Heart right ventricle (tissue), 16 donors: ENCODE measurements around the gene TMED5. TPM values are rescaled to one million over a fixed set of nuclear protein-coding genes. Genes with fewer than 3 reads are reported as not detected.

Source experiments
- ATAC-seq, 8 donors: fragments of 200-7000 bp; cut with Tn5 transposase; one replicate each; pipeline ENCODE4 v1.9.1; 2020; ENCODE audit warnings: mild to moderate bottlenecking in 8 of 8, moderate library complexity in 8 of 8, moderate number of reproducible peaks in 1 of 8
- DNase-seq, 2 donors: peaks; one replicate each; pipeline ENCODE4 v3.0.0-alpha.2; 2020
- H3K27ac ChIP-seq, 10 donors: fragments of 200-600 bp; sonication (generic) in 2 of 10; one replicate each; pipeline versions ENCODE4 v1.5.0 to v1.8.0; 2020 to 2022; ENCODE audit warnings: mild to moderate bottlenecking in 3 of 10
- H3K27me3 ChIP-seq, 7 donors: fragments of 200-600 bp; one replicate each; pipeline ENCODE4 v1.8.0; 2021 to 2022; ENCODE audit warnings: mild to moderate bottlenecking in 2 of 7
- H3K36me3 ChIP-seq, 9 donors: fragments of 200-600 bp; sonication (generic) in 1 of 9; one replicate each; pipeline versions ENCODE4 v1.5.0 to v1.8.0; 2020 to 2022; ENCODE audit warnings: mild to moderate bottlenecking in 2 of 9
- H3K4me1 ChIP-seq, 9 donors: fragments of 200-600 bp; sonication (generic) in 1 of 9; one replicate each; pipeline versions ENCODE4 v1.5.0 to v1.8.0; 2020 to 2022; ENCODE audit warnings: mild to moderate bottlenecking in 4 of 9
- H3K4me3 ChIP-seq, 10 donors: fragments of 200-600 bp; sonication (generic) in 2 of 10; one replicate each; pipeline versions ENCODE4 v1.5.0 to v1.8.0; 2020 to 2022; ENCODE audit warnings: mild to moderate bottlenecking in 7 of 10, moderate library complexity in 2 of 10
- H3K9me3 ChIP-seq, 11 donors: fragments of 200-600 bp in 10 of 11; sonication (generic) in 2 of 11; one replicate each; pipeline versions ENCODE4 v1.5.0 to v1.8.0; 2013 to 2022; ENCODE audit warnings: mild to moderate bottlenecking in 2 of 11, control low read depth in 1 of 11, moderate library complexity in 1 of 11
- WGBS, 2 donors: extraction: QIAGEN DNeasy Blood & Tissue Kit; methylation state at CpG; one replicate each; pipeline ENCODE4 v1.1.7; 2013; ENCODE audit warnings: inconsistent platforms in 1 of 2; 5-methylcytosine and 5-hydroxymethylcytosine counted together
- intact Hi-C, 10 donors: fragments of 100-400 bp; cut with DNase I; formaldehyde crosslinking; loops; one replicate each; pipeline versions ENCODE4 v1.11.1 to v1.14.2; 2022
- polyA plus RNA-seq, 2 donors: library from polyadenylated mRNA; stranded (reverse); fragments of 200-250 nt; gene quantifications; one replicate each; pipeline ENCODE4 v1.2.3, GENCODE V29; 2013
- total RNA-seq, 10 donors: library from RNA; stranded (reverse); fragmentation: NEBNext Ultra II Directional in 3 of 10; extraction: Animal tissue kit (Norgen Biotek cat#: 25700) in 3 of 10; gene quantifications; one replicate each; pipeline versions ENCODE4 v1.2.1 to v1.2.4, GENCODE V29; 2021 to 2023
- TF ChIP-seq, protein P1 (sequence below), 9 donors: fragments of 200-600 bp; sonication (generic) in 2 of 9; IDR thresholded peaks; one replicate each; pipeline versions ENCODE4 v1.5.0 to v1.8.0; 2021 to 2022; ENCODE audit warnings: antibody characterized with exemption in 9 of 9, mild to moderate bottlenecking in 5 of 9, moderate library complexity in 1 of 9
- donor health status: Arrhythmogenic right ventricular cardiomyopathy.
- donor health status: ischemic (EF 13 %, LVEDD 7.1; RV severe dilation, severe dysfunction).
- donor health status: healthy with polysubstance abuse.
- donor health status: DM: no; HTN: yes; CAD: no.
- donor health status: DM: no; HTN: no; CAD: no.
- donor health status: ischemic (EF 25% LVEDD 6.9; RV normal size, moderate dysfunction).
- donor health status: ischemic (EF 25% LVEDD 5.7; RV mildly dilated, moderate dysfunction).
- donor health status: healthy.
- donor health status: DM: yes; HTN: yes; CAD: no.
- donor health status: Ischemic cardiomyopathy.
- donor health status: ischemic (EF 35%, LVEDD 5.7; RV mildly dilated, moderate dysfunction).
- donor health status: nonischemic (EF 11% LVEDD 7.7; RV severe dilation, severe dysfunction).
- donor health status: DM: yes; HTN: yes; CAD: no.
- donor health status: PGD.
- donor health status: ischemic (EF 29% LVEDD 5.4; RV normal size, mild dysfunction).
- donor health status: nonischemic (EF 23%, LVEDD 6.1; RV moderate dilation, normal function).

Gene TMED5
- total and polyA plus RNA-seq, 12 donors = 8.4 to 82.4 (median 38.4) TPM

DNA sequence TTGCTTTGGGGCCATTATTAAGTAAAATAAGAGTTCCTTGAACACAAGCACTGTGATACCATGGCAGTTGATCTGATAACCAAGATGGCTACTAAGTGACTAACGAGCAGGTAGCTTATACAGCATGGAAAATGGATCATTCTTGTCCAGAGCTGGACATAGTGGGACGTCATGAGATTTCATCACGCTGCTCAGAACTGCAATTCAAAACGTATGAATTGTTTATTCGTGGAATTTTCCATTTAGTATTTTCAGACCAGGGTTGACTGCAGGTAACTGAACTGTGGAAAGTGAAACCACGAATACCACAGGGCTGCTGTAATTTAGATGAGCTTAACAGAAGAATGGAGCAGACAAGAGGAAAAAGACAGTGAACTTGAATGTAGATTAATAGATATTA is 39.2 kb upstream of the TMED5 start:
- WGBS, 2 donors = 90 to 96% methylated on average over 6 of the region's 6 CpGs
- H3K4me3 ChIP-seq = peak overlapping the region in 1 of 10 donors; percentile 2
- intact Hi-C loops = no loop called here
- ATAC-seq (no peak), DNase-seq (no peak)
- peaks cover 0 to 98% (median 0%) of the 10 kb centered on the region in 9 donors for H3K36me3 ChIP-seq
- no peak overlapping the region for H3K27ac ChIP-seq
- no peaks in the 10 kb centered on the region for H3K27me3 ChIP-seq
- TF ChIP-seq, protein P1, sequence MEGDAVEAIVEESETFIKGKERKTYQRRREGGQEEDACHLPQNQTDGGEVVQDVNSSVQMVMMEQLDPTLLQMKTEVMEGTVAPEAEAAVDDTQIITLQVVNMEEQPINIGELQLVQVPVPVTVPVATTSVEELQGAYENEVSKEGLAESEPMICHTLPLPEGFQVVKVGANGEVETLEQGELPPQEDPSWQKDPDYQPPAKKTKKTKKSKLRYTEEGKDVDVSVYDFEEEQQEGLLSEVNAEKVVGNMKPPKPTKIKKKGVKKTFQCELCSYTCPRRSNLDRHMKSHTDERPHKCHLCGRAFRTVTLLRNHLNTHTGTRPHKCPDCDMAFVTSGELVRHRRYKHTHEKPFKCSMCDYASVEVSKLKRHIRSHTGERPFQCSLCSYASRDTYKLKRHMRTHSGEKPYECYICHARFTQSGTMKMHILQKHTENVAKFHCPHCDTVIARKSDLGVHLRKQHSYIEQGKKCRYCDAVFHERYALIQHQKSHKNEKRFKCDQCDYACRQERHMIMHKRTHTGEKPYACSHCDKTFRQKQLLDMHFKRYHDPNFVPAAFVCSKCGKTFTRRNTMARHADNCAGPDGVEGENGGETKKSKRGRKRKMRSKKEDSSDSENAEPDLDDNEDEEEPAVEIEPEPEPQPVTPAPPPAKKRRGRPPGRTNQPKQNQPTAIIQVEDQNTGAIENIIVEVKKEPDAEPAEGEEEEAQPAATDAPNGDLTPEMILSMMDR (IDR thresholded peaks at IDR 0.05) = no peak
- peaks cover 0 to 3% (median 0%) of the 10 kb centered on the region in 11 donors for H3K9me3 ChIP-seq
- H3K4me1 ChIP-seq = no peaks in the 10 kb centered on the region

GRCh38 chr1:93215322-93215721 is 35.1 kb upstream of the TMED5 start:
- DNase-seq = no peak
- no peak overlapping the region for H3K4me3 ChIP-seq
- H3K27me3 ChIP-seq = no peaks in the 10 kb centered on the region
- H3K27ac ChIP-seq = no peak overlapping the region
- WGBS, 2 donors = 96 to 98% methylated on average over 2 of the region's 2 CpGs
- TF ChIP-seq, protein P1 (IDR thresholded peaks at IDR 0.05) = no peak
- no peak for ATAC-seq
- no peaks in the 10 kb centered on the region for H3K4me1 ChIP-seq
- peaks cover 0 to 75% (median 0%) of the 10 kb centered on the region in 9 donors for H3K36me3 ChIP-seq
- intact Hi-C loops = no loop called here
- H3K9me3 ChIP-seq = no peaks in the 10 kb centered on the region

GRCh38 chr1:93207211-93207610 is 27.0 kb upstream of the TMED5 start:
- Histone ChIP-seq H3K9me3 (no peaks in the 10 kb centered on the region), H3K4me1 (no peaks in the 10 kb centered on the region), H3K36me3 (peaks cover 0 to 56% (median 3%) of the 10 kb centered on the region in 9 donors), H3K27me3 (no peaks in the 10 kb centered on the region), H3K27ac (no peak overlapping the region), H3K4me3 (no peak overlapping the region)
- intact Hi-C loops = no loop called here
- DNase-seq = no peak
- no peak for ATAC-seq
- TF ChIP-seq, protein P1 (IDR thresholded peaks at IDR 0.05) = no peak
- 90 to 96% methylated on average over 5 of the region's 5 CpGs for WGBS, 2 donors

- Histone ChIP-seq H3K27me3 (no peaks in the 10 kb centered on the region), H3K36me3 (peaks cover 0 to 62% (median 3%) of the 10 kb centered on the region in 9 donors), H3K4me1 (no peaks in the 10 kb centered on the region), H3K9me3 (no peaks in the 10 kb centered on the region), H3K4me3 (no peak overlapping the region), H3K27ac (no peak overlapping the region)
- no peak for ATAC-seq
- TF ChIP-seq, protein P1 (IDR thresholded peaks at IDR 0.05) = no peak
- intact Hi-C loops = no loop called here
- DNase-seq = no peak
These were observed 26.3 kb upstream of the TMED5 start for GRCh38 chr1:93206567-93206954.
